IMR-90 (cell line): ENCODE data around the gene DTNA.

Source experiments
- BHLHE40 ChIP-seq: fragments of 150-350 bp; IDR thresholded peaks from 2 replicates; pipeline ENCODE4 v1.6.1; 2016; ENCODE audit warnings: mild to moderate bottlenecking, low read depth, low read length
- CHD1 ChIP-seq: IDR thresholded peaks from 2 replicates; pipeline ENCODE4 v1.6.1; 2012; ENCODE audit warnings: low read depth, low read length, improper control_type of control experiment
- CTCF ChIP-seq: conservative IDR thresholded peaks from 2 replicates; pipeline ENCODE4 v1.5.1; 2012; ENCODE audit warnings: mild to moderate bottlenecking, low read depth, low read length, improper control_type of control experiment
- ELK1 ChIP-seq: fragments of 150-350 bp; IDR thresholded peaks from 2 replicates; pipeline ENCODE4 v1.6.1; 2016; ENCODE audit warnings: low read depth, mild to moderate bottlenecking, low read length, moderate library complexity, borderline replicate concordance
- FOS ChIP-seq: fragments of 150-350 bp; IDR thresholded peaks from 2 replicates; pipeline ENCODE4 v1.6.1; 2016; ENCODE audit warnings: low read depth, low read length
- MAZ ChIP-seq: IDR thresholded peaks from 2 replicates; pipeline ENCODE4 v1.6.1; 2012; ENCODE audit warnings: low read depth, mild to moderate bottlenecking, low read length, improper control_type of control experiment, moderate library complexity, borderline replicate concordance
- MXI1 ChIP-seq: IDR thresholded peaks from 2 replicates; pipeline ENCODE4 v1.6.1; 2012; ENCODE audit warnings: low read depth, mild to moderate bottlenecking, low read length, moderate library complexity, borderline replicate concordance
- NFE2L2 ChIP-seq: fragments of 150-350 bp; IDR thresholded peaks from 2 replicates; pipeline ENCODE4 v1.6.1; 2016; ENCODE audit warnings: low read depth, mild to moderate bottlenecking, low read length
- POLR2A ChIP-seq: IDR thresholded peaks from 2 replicates; pipeline ENCODE4 v1.6.1; 2012; ENCODE audit warnings: mild to moderate bottlenecking, low read depth, low read length
- RAD21 ChIP-seq: IDR thresholded peaks from 2 replicates; pipeline ENCODE4 v1.6.1; 2012; ENCODE audit warnings: low read length, improper control_type of control experiment
- RFX5 ChIP-seq: IDR thresholded peaks from 2 replicates; pipeline ENCODE4 v1.8.0; 2012; ENCODE audit warnings: low read depth, mild to moderate bottlenecking, low read length, moderate library complexity
- SMC3 ChIP-seq: fragments of 150-350 bp; IDR thresholded peaks from 2 replicates; pipeline ENCODE4 v1.6.1; 2016; ENCODE audit warnings: low read depth, mild to moderate bottlenecking, antibody characterized with exemption, low read length, moderate library complexity
- USF2 ChIP-seq: fragments of 150-350 bp; IDR thresholded peaks from 2 replicates; pipeline ENCODE4 v1.6.1; 2017; ENCODE audit warnings: mild to moderate bottlenecking, antibody characterized with exemption, low read length, low read depth

- TF ChIP-seq CTCF: no peak
- TF ChIP-seq POLR2A: no peak
- no peak for TF ChIP-seq MXI1
- TF ChIP-seq USF2: no peak
- TF ChIP-seq ELK1: no peak
- TF ChIP-seq BHLHE40: no peak
- TF ChIP-seq RFX5: no peak
- no peak for TF ChIP-seq NFE2L2
- no peak for TF ChIP-seq SMC3
- TF ChIP-seq MAZ: no peak
- TF ChIP-seq CHD1: no peak
- TF ChIP-seq RAD21: no peak
- no peak for TF ChIP-seq FOS
Measured at GRCh38 chr18:34799291-34799690, 89.2 kb downstream of the DTNA start.
